ENCODE data around the gene CLSTN2. TPM values are rescaled to one million over a fixed set of nuclear protein-coding genes. Genes with fewer than 3 reads are reported as not detected.

Gene CLSTN2
- total and polyA plus RNA-seq, 4 donors, result 0.09 to 2.2 (median 0.55) TPM

DNA sequence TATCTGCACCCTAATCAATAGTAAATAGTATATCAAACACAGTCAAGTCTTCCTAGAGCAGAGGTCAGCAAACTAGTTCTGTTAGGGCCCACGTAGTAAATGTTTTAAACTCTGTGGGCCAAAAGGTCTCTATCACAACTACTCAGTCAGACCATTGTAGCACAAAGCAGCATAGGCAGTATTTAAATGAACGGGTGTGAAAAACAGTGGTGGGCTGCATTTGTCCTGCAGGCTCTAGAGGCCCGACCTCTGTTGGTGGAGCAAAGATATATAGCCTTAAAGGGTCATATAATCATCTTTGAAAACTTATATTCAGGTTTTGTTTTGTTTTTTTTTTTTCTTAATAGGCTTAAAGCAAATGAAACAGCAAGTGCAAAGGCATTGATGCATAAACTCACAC lies 416.5 kb downstream of the CLSTN2 start:
- no peak for DNase-seq (ENCODE audit: low spot score)
- Histone ChIP-seq H3K36me3 (ENCODE audit: control insufficient read depth in 4 of 4, insufficient read depth in 3 of 4, low read depth in 1 of 4, low read length in 3 of 4) (no peaks in the 10 kb centered on the region), H3K4me1 (ENCODE audit: control insufficient read depth in 4 of 4, insufficient read depth in 4 of 4, low read length in 3 of 4) (no peaks in the 10 kb centered on the region), H3K4me3 (ENCODE audit: low read depth in 1 of 3, low read length in 3 of 3) (no peak overlapping the region), H3K9me3 (ENCODE audit: control insufficient read depth in 4 of 4, low read length in 3 of 4) (no peaks in the 10 kb centered on the region), H3K9ac (ENCODE audit: low read depth in 1 of 2, low read length in 2 of 2) (no peak overlapping the region), H3K27ac (ENCODE audit: low read depth in 1 of 2, low read length in 2 of 2) (no peak overlapping the region), H3K27me3 (ENCODE audit: control insufficient read depth in 4 of 4, insufficient read depth in 4 of 4, low read length in 3 of 4) (peaks cover 0 to 3% (median 0%) of the 10 kb centered on the region in 4 donors)
- 48% methylated on average over 3 of the region's 3 CpGs for WGBS
- no peak for TF ChIP-seq RAD21 (IDR thresholded peaks at IDR 0.05)
- no peak for TF ChIP-seq SP1 (IDR thresholded peaks at IDR 0.05)
- no peak for TF ChIP-seq EGR1 (IDR thresholded peaks at IDR 0.05; ENCODE audit: low read depth in 2 of 2)
- TF ChIP-seq, protein P1, sequence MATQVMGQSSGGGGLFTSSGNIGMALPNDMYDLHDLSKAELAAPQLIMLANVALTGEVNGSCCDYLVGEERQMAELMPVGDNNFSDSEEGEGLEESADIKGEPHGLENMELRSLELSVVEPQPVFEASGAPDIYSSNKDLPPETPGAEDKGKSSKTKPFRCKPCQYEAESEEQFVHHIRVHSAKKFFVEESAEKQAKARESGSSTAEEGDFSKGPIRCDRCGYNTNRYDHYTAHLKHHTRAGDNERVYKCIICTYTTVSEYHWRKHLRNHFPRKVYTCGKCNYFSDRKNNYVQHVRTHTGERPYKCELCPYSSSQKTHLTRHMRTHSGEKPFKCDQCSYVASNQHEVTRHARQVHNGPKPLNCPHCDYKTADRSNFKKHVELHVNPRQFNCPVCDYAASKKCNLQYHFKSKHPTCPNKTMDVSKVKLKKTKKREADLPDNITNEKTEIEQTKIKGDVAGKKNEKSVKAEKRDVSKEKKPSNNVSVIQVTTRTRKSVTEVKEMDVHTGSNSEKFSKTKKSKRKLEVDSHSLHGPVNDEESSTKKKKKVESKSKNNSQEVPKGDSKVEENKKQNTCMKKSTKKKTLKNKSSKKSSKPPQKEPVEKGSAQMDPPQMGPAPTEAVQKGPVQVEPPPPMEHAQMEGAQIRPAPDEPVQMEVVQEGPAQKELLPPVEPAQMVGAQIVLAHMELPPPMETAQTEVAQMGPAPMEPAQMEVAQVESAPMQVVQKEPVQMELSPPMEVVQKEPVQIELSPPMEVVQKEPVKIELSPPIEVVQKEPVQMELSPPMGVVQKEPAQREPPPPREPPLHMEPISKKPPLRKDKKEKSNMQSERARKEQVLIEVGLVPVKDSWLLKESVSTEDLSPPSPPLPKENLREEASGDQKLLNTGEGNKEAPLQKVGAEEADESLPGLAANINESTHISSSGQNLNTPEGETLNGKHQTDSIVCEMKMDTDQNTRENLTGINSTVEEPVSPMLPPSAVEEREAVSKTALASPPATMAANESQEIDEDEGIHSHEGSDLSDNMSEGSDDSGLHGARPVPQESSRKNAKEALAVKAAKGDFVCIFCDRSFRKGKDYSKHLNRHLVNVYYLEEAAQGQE (IDR thresholded peaks at IDR 0.05), result no peak
- TF ChIP-seq HNF4A (conservative IDR thresholded peaks at IDR 0.05), result no peak
- TF ChIP-seq, protein P2, sequence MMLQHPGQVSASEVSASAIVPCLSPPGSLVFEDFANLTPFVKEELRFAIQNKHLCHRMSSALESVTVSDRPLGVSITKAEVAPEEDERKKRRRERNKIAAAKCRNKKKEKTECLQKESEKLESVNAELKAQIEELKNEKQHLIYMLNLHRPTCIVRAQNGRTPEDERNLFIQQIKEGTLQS (IDR thresholded peaks at IDR 0.05), result no peak
- TF ChIP-seq RXRA (IDR thresholded peaks at IDR 0.05), result no peak
- TF ChIP-seq FOXA2 (IDR thresholded peaks at IDR 0.05), result no peak
- no peak for TF ChIP-seq YY1 (IDR thresholded peaks at IDR 0.05)
- TF ChIP-seq, protein P3, sequence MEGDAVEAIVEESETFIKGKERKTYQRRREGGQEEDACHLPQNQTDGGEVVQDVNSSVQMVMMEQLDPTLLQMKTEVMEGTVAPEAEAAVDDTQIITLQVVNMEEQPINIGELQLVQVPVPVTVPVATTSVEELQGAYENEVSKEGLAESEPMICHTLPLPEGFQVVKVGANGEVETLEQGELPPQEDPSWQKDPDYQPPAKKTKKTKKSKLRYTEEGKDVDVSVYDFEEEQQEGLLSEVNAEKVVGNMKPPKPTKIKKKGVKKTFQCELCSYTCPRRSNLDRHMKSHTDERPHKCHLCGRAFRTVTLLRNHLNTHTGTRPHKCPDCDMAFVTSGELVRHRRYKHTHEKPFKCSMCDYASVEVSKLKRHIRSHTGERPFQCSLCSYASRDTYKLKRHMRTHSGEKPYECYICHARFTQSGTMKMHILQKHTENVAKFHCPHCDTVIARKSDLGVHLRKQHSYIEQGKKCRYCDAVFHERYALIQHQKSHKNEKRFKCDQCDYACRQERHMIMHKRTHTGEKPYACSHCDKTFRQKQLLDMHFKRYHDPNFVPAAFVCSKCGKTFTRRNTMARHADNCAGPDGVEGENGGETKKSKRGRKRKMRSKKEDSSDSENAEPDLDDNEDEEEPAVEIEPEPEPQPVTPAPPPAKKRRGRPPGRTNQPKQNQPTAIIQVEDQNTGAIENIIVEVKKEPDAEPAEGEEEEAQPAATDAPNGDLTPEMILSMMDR (IDR thresholded peaks at IDR 0.05; ENCODE audit: low read depth, low read length, missing input control), result no peak
- TF ChIP-seq, protein P4, sequence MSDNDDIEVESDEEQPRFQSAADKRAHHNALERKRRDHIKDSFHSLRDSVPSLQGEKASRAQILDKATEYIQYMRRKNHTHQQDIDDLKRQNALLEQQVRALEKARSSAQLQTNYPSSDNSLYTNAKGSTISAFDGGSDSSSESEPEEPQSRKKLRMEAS (IDR thresholded peaks at IDR 0.05), result no peak
- no peak for TF ChIP-seq FOXA1 (IDR thresholded peaks at IDR 0.05)
- no peak for TF ChIP-seq NR2F2 (IDR thresholded peaks at IDR 0.05)
- no peak for TF ChIP-seq JUND (IDR thresholded peaks at IDR 0.05)
- TF ChIP-seq GABPA (IDR thresholded peaks at IDR 0.05 in 1 of 2, conservative IDR thresholded peaks at IDR 0.05 in 1 of 2), result no peak
- TF ChIP-seq, protein P5, sequence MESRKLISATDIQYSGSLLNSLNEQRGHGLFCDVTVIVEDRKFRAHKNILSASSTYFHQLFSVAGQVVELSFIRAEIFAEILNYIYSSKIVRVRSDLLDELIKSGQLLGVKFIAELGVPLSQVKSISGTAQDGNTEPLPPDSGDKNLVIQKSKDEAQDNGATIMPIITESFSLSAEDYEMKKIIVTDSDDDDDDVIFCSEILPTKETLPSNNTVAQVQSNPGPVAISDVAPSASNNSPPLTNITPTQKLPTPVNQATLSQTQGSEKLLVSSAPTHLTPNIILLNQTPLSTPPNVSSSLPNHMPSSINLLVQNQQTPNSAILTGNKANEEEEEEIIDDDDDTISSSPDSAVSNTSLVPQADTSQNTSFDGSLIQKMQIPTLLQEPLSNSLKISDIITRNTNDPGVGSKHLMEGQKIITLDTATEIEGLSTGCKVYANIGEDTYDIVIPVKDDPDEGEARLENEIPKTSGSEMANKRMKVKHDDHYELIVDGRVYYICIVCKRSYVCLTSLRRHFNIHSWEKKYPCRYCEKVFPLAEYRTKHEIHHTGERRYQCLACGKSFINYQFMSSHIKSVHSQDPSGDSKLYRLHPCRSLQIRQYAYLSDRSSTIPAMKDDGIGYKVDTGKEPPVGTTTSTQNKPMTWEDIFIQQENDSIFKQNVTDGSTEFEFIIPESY (IDR thresholded peaks at IDR 0.05), result no peak

DNA sequence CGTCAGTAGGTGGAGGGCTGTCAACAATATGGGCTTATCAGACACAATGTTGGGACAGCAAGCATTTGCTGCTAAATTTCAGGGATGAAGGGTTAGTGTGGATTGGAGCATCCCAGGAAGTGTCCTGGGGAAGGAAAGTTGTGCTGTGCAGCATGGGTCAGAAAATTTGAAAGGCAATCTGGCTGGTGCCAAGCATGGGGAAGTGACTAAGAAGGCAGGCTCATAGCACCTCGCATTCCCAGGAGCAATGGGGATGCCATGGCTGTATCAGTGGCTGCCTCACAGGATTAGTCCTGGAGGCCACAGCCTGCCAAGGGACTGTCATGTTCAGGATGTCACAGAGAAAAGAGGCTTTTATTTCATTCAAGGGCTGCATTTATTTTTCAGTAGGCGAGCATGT lies 420.5 kb downstream of the CLSTN2 start:
- DNase-seq (ENCODE audit: low spot score), result no peak
- Histone ChIP-seq H3K9ac (ENCODE audit: low read depth in 1 of 2, low read length in 2 of 2) (no peak overlapping the region), H3K4me1 (ENCODE audit: control insufficient read depth in 4 of 4, insufficient read depth in 4 of 4, low read length in 3 of 4) (no peaks in the 10 kb centered on the region), H3K27ac (ENCODE audit: low read depth in 1 of 2, low read length in 2 of 2) (no peak overlapping the region), H3K27me3 (ENCODE audit: control insufficient read depth in 4 of 4, insufficient read depth in 4 of 4, low read length in 3 of 4) (peaks cover 0 to 3% (median 1%) of the 10 kb centered on the region in 4 donors), H3K4me3 (ENCODE audit: low read depth in 1 of 3, low read length in 3 of 3) (no peak overlapping the region), H3K36me3 (ENCODE audit: control insufficient read depth in 4 of 4, insufficient read depth in 3 of 4, low read depth in 1 of 4, low read length in 3 of 4) (no peaks in the 10 kb centered on the region), H3K9me3 (ENCODE audit: control insufficient read depth in 4 of 4, low read length in 3 of 4) (no peaks in the 10 kb centered on the region)
- WGBS, result 82% methylated on average over 3 of the region's 3 CpGs
- TF ChIP-seq, protein P5 (IDR thresholded peaks at IDR 0.05), result no peak
- TF ChIP-seq, protein P1 (IDR thresholded peaks at IDR 0.05), result no peak
- no peak for TF ChIP-seq FOXA1 (IDR thresholded peaks at IDR 0.05)
- TF ChIP-seq HNF4G (IDR thresholded peaks at IDR 0.05), result no peak
- TF ChIP-seq GABPA (IDR thresholded peaks at IDR 0.05 in 1 of 2, conservative IDR thresholded peaks at IDR 0.05 in 1 of 2), result no peak
- no peak for TF ChIP-seq TAF1 (conservative IDR thresholded peaks at IDR 0.05)
- no peak for TF ChIP-seq HNF4A (conservative IDR thresholded peaks at IDR 0.05)
- TF ChIP-seq YY1 (IDR thresholded peaks at IDR 0.05), result no peak
- TF ChIP-seq EGR1 (IDR thresholded peaks at IDR 0.05; ENCODE audit: low read depth in 2 of 2), result no peak
- TF ChIP-seq, protein P2 (IDR thresholded peaks at IDR 0.05), result no peak
- TF ChIP-seq SP1 (IDR thresholded peaks at IDR 0.05), result no peak
